ENCODE results near the gene ZNF628. TPM values are rescaled to one million over a fixed set of nuclear protein-coding genes. Genes with fewer than 3 reads are reported as not detected.

ZNF628 gene
- total RNA-seq, 1 donor from 2014 or later, result 16.8 TPM

DNA sequence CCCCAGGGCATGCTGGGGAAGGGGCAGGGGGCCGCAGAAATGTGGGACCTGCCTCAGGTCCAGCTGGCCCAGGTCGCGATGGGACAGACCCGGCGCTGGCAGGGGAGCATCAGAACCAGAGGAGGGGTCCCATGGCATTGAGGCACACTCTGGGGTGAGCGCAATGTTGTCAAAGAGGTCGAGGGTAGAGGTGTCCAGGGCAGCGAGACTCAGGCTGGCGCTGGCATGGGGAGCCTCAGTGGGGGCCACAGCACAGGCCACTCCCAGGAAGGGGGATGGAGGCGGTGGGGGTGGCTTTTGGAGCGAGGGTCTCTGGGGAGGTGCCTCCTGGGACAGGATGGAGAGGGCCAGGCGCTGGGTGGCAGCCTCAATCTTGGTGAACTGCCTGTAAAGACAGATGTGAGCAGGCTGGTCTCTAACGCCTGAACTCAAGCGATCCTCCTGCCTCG is 12.8 kb upstream of the ZNF628 start:
- Mint-ChIP-seq H3K27me3 (peaks cover 24% of the 10 kb centered on the region), H3K4me1 (ENCODE audit: low read depth) (peaks cover 18% of the 10 kb centered on the region), H3K27ac (no peak overlapping the region), H3K4me3 (ENCODE audit: low read depth) (no peak overlapping the region), H3K9me3 (ENCODE audit: low read depth) (no peaks in the 10 kb centered on the region), H3K36me3 (ENCODE audit: insufficient read depth) (no peaks in the 10 kb centered on the region)
- DNase-seq (ENCODE audit: low spot score, unreplicated experiment), result no peak
- TF ChIP-seq, protein P1, sequence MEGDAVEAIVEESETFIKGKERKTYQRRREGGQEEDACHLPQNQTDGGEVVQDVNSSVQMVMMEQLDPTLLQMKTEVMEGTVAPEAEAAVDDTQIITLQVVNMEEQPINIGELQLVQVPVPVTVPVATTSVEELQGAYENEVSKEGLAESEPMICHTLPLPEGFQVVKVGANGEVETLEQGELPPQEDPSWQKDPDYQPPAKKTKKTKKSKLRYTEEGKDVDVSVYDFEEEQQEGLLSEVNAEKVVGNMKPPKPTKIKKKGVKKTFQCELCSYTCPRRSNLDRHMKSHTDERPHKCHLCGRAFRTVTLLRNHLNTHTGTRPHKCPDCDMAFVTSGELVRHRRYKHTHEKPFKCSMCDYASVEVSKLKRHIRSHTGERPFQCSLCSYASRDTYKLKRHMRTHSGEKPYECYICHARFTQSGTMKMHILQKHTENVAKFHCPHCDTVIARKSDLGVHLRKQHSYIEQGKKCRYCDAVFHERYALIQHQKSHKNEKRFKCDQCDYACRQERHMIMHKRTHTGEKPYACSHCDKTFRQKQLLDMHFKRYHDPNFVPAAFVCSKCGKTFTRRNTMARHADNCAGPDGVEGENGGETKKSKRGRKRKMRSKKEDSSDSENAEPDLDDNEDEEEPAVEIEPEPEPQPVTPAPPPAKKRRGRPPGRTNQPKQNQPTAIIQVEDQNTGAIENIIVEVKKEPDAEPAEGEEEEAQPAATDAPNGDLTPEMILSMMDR (IDR thresholded peaks at IDR 0.05; ENCODE audit: unreplicated experiment), result no peak

DNA sequence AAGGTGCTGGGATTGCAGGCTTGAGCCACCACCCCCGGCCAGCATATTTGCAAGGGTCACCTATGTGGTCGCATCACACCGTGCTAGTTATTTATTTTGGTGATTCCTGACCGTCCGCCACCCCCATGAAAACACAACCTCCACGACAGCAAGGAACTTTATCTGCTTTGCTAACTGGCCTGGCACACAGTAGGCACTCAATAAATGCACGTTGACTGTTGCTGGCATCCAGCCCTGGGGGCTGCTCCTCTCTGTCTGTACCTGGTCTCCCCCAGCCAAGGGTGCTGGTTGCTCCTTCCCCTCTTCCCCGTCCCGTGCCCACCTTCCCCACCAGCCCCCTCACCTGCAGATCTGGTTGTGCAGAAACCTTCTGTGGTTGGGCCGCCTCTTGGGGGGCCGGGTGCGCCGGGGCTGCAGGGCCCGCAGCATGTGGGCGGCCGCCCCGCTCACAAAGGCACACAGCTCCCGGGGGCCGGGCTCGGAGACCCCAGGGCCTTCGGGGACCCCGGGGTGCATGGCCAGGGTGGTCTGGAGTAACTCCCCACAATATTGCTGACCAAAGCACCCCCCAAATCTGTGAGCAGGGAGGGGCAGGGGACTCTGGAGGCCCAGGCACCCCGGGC is 12.3 kb upstream of the ZNF628 start:
- Mint-ChIP-seq H3K4me1 (ENCODE audit: low read depth) (peaks cover 18% of the 10 kb centered on the region), H3K36me3 (ENCODE audit: insufficient read depth) (no peaks in the 10 kb centered on the region), H3K27ac (no peak overlapping the region), H3K27me3 (peaks cover 24% of the 10 kb centered on the region), H3K9me3 (ENCODE audit: low read depth) (no peaks in the 10 kb centered on the region), H3K4me3 (ENCODE audit: low read depth) (no peak overlapping the region)
- no peak for DNase-seq (ENCODE audit: low spot score, unreplicated experiment)
- TF ChIP-seq, protein P1 (IDR thresholded peaks at IDR 0.05; ENCODE audit: unreplicated experiment), result no peak

DNA sequence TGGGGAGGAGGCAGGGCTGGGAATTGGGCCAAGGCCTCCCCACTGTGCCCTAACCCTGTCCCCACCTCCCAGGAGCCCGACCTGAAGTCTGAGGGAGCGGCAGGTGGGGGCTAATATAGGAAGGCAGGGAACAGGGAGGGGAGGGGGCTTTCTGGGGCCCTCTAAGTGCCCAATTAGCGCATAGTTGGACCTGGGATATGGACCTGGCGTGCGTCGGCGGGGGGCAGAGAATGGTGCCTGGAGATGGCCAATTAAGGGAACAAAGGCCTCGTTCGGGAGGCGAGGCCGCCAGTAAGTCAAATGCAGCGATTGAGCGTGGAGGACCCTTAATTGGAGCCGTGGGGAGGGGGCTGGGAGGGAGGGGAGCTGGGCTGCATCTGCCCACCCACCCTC is 11.8 kb upstream of the ZNF628 start, which contains the start of gene C19orf85:
TSS of gene C19orf85 (minus strand) at position 90 of the 393 bp plus-strand sequence. CDS start 197 bp downstream, outside the sequence.
- peaks cover 24% of the 10 kb centered on the region for H3K27me3 Mint-ChIP-seq
- no peak for DNase-seq (ENCODE audit: low spot score, unreplicated experiment)
- TF ChIP-seq, protein P1 (IDR thresholded peaks at IDR 0.05; ENCODE audit: unreplicated experiment), result no peak
- H3K9me3 Mint-ChIP-seq (ENCODE audit: low read depth), result no peaks in the 10 kb centered on the region
- no peak within 1 kb of the TSS for H3K27ac Mint-ChIP-seq
- peaks cover 17% of the 10 kb centered on the region for H3K4me1 Mint-ChIP-seq (ENCODE audit: low read depth)
- no peaks in the 10 kb centered on the region for H3K36me3 Mint-ChIP-seq (ENCODE audit: insufficient read depth)
- no peak within 1 kb of the TSS for H3K4me3 Mint-ChIP-seq (ENCODE audit: low read depth)

DNA sequence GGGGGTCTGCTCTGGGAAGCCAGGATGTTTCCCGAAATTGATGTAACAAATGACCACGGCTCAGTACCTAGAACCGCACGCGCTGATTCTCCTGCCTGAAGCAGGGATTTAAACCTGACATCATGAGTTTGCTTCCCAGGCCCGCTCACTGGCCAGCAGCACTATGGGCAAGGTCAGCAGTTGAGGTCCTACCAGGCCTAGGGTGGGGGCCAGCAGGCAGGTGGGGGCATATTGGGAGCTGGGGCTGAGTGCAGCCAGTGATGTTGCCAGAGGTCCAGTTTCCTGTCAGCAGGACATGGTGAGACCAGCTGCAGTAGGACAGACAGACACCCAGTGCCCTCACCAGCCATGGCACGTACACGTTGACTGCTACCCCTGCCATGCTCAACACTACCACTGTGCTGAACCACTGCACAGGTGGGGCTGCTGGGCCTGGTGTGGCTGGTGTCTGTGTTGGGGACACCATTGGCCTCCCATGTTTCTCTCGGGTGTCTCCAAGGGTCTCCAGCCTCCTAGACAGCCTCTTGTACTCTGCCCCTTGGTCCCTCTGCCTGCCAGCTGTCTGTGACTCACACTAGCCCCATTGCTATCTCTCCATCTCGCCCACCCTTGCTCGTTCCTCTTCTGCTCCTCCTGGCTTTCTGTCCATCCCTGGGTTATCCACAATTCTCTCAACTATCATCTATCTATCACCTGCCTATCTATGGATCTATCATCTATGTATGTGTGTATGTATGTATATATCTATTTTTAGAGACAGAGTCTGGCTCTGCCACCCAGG is 10.8 kb upstream of the ZNF628 start:
- no peak overlapping the region for H3K4me3 Mint-ChIP-seq (ENCODE audit: low read depth)
- peaks cover 24% of the 10 kb centered on the region for H3K27me3 Mint-ChIP-seq
- H3K36me3 Mint-ChIP-seq (ENCODE audit: insufficient read depth), result no peaks in the 10 kb centered on the region
- no peaks in the 10 kb centered on the region for H3K9me3 Mint-ChIP-seq (ENCODE audit: low read depth)
- DNase-seq (ENCODE audit: low spot score, unreplicated experiment), result no peak
- peaks cover 7% of the 10 kb centered on the region for H3K4me1 Mint-ChIP-seq (ENCODE audit: low read depth)
- TF ChIP-seq, protein P1 (IDR thresholded peaks at IDR 0.05; ENCODE audit: unreplicated experiment), result no peak
- H3K27ac Mint-ChIP-seq, result no peak overlapping the region

DNA sequence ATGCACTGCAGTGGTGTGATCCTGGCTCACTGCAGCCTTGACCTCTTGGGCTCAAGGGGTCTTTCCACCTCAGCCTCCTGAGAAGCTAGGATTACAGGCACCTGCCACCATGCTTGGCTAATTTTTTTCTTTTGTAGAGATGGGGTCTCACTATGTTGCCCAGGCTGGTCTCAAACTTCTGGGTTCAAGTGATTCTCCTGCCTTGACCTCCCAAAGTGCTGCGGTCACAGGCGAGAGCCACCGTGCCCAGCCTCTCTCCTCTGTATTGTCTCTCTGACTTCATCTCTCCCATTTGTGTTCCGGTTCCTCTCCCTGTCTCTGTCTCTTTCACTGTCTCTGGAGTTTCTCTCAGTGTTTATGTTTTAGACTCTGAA is 10.2 kb upstream of the ZNF628 start:
- Mint-ChIP-seq H3K4me3 (ENCODE audit: low read depth) (no peak overlapping the region), H3K27me3 (peaks cover 24% of the 10 kb centered on the region), H3K27ac (no peak overlapping the region), H3K9me3 (ENCODE audit: low read depth) (no peaks in the 10 kb centered on the region), H3K36me3 (ENCODE audit: insufficient read depth) (no peaks in the 10 kb centered on the region), H3K4me1 (ENCODE audit: low read depth) (peaks cover 3% of the 10 kb centered on the region)
- DNase-seq (ENCODE audit: low spot score, unreplicated experiment), result no peak
- TF ChIP-seq, protein P1 (IDR thresholded peaks at IDR 0.05; ENCODE audit: unreplicated experiment), result no peak

Data from progenitor cell of endocrine pancreas (in vitro differentiated cells).